HG03571 (cell line): ENCODE results near the gene GREM2.

Experiments
- ATAC-seq: cut with Tn5 transposase; IDR thresholded peaks from one replicate; pipeline ENCODE4 v1.9.1; 2021; ENCODE audit not compliant: unreplicated experiment

GREM2 gene

GRCh38 chr1:240610636-240611035 is 1.3 kb downstream of the GREM2 start:
- ATAC-seq = no peak

- ATAC-seq = no peak
These were observed 2.4 kb downstream of the GREM2 start for GRCh38 chr1:240609527-240610060.

GRCh38 chr1:240608707-240609106 is 3.2 kb downstream of the GREM2 start:
- ATAC-seq = no peak

- no peak for ATAC-seq
These were observed 4.9 kb downstream of the GREM2 start for GRCh38 chr1:240607006-240607405.

GRCh38 chr1:240602189-240602588 is 9.8 kb downstream of the GREM2 start:
- ATAC-seq = no peak

GRCh38 chr1:240599830-240600229 is 12.1 kb downstream of the GREM2 start:
- ATAC-seq = no peak

- no peak for ATAC-seq
These were observed 12.7 kb downstream of the GREM2 start for GRCh38 chr1:240599299-240599698.

- no peak for ATAC-seq
These were observed 13.5 kb downstream of the GREM2 start for GRCh38 chr1:240598216-240599001.

GRCh38 chr1:240597153-240597745 is 14.7 kb downstream of the GREM2 start:
- ATAC-seq = no peak

- no peak for ATAC-seq
These were observed 16.5 kb downstream of the GREM2 start for GRCh38 chr1:240595476-240595875.

GRCh38 chr1:240591564-240591963 is 20.4 kb downstream of the GREM2 start:
- ATAC-seq = no peak

GRCh38 chr1:240591078-240591477 is 20.9 kb downstream of the GREM2 start:
- ATAC-seq = no peak

- no peak for ATAC-seq
These were observed 22.3 kb downstream of the GREM2 start for GRCh38 chr1:240589585-240590110.

GRCh38 chr1:240586006-240586405 is 25.9 kb downstream of the GREM2 start:
- ATAC-seq = no peak

GRCh38 chr1:240582953-240583352 is 29.0 kb downstream of the GREM2 start:
- no peak for ATAC-seq

- ATAC-seq = no peak
These were observed 32.4 kb downstream of the GREM2 start for GRCh38 chr1:240579511-240579910.

GRCh38 chr1:240577095-240577494 is 34.9 kb downstream of the GREM2 start:
- no peak for ATAC-seq

- peak; percentile 83 for ATAC-seq
These were observed 35.8 kb downstream of the GREM2 start for GRCh38 chr1:240575981-240576662.

- ATAC-seq = no peak
These were observed 39.6 kb downstream of the GREM2 start for GRCh38 chr1:240572328-240572727.

GRCh38 chr1:240571782-240572181 is 40.2 kb downstream of the GREM2 start:
- no peak for ATAC-seq

- no peak for ATAC-seq
These were observed 44.9 kb downstream of the GREM2 start for GRCh38 chr1:240567066-240567465.

- ATAC-seq = no peak
These were observed 49.2 kb downstream of the GREM2 start for GRCh38 chr1:240562779-240563178.
